ENCODE results near the gene SCPEP1.

DNA sequence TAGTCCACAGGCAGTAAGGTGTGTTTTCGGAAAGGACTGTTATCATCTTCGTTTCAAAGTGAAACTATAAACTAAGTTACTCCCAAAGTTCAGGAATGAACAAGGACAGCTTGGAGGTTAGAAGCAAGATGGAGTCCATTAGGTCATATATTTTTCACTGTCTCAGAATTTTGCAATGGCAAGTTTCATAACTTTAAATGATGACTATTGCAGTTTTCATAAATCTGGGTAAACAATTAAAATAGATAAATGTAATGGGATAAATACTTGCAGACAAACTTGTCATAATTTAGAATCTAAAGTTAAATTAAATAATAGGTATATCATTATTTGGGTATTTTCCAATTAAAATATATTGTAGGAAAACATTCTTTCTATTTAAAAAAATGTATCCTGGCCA lies 49.3 kb upstream of the SCPEP1 start:
- TF ChIP-seq ZNF768 (CRISPR knock-in tag; IDR thresholded peaks at IDR 0.05) (no peak), MED1 (CRISPR knock-in tag; IDR thresholded peaks at IDR 0.05) (no peak), ZNF317 (CRISPR knock-in tag; IDR thresholded peaks at IDR 0.05) (no peak), POLR2A (IDR thresholded peaks at IDR 0.05; ENCODE audit: insufficient read depth in 1 of 2, low read depth in 2 of 2, low read length in 2 of 2) (no peak), JUND (CRISPR knock-in tag; IDR thresholded peaks at IDR 0.05) (no peak), RELA (CRISPR knock-in tag; IDR thresholded peaks at IDR 0.05) (no peak), SP1 (IDR thresholded peaks at IDR 0.05) (no peak), SP1 (CRISPR knock-in tag; IDR thresholded peaks at IDR 0.05) (no peak), TARDBP (CRISPR knock-in tag; IDR thresholded peaks at IDR 0.05) (no peak), SALL1 (CRISPR knock-in tag; IDR thresholded peaks at IDR 0.05) (no peak), EP300 (IDR thresholded peaks at IDR 0.05; ENCODE audit: low read depth in 2 of 2, low read length in 2 of 2) (no peak), EP300 (CRISPR knock-in tag; IDR thresholded peaks at IDR 0.05; ENCODE audit: borderline replicate concordance) (no peak), ZNF326 (CRISPR knock-in tag; IDR thresholded peaks at IDR 0.05; ENCODE audit: borderline replicate concordance) (no peak)
- TF ChIP-seq, protein P1, sequence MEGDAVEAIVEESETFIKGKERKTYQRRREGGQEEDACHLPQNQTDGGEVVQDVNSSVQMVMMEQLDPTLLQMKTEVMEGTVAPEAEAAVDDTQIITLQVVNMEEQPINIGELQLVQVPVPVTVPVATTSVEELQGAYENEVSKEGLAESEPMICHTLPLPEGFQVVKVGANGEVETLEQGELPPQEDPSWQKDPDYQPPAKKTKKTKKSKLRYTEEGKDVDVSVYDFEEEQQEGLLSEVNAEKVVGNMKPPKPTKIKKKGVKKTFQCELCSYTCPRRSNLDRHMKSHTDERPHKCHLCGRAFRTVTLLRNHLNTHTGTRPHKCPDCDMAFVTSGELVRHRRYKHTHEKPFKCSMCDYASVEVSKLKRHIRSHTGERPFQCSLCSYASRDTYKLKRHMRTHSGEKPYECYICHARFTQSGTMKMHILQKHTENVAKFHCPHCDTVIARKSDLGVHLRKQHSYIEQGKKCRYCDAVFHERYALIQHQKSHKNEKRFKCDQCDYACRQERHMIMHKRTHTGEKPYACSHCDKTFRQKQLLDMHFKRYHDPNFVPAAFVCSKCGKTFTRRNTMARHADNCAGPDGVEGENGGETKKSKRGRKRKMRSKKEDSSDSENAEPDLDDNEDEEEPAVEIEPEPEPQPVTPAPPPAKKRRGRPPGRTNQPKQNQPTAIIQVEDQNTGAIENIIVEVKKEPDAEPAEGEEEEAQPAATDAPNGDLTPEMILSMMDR (CRISPR knock-in tag; IDR thresholded peaks at IDR 0.05) = no peak
- TF ChIP-seq, protein P2, sequence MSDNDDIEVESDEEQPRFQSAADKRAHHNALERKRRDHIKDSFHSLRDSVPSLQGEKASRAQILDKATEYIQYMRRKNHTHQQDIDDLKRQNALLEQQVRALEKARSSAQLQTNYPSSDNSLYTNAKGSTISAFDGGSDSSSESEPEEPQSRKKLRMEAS (IDR thresholded peaks at IDR 0.05) = no peak
- TF ChIP-seq, protein P3, sequence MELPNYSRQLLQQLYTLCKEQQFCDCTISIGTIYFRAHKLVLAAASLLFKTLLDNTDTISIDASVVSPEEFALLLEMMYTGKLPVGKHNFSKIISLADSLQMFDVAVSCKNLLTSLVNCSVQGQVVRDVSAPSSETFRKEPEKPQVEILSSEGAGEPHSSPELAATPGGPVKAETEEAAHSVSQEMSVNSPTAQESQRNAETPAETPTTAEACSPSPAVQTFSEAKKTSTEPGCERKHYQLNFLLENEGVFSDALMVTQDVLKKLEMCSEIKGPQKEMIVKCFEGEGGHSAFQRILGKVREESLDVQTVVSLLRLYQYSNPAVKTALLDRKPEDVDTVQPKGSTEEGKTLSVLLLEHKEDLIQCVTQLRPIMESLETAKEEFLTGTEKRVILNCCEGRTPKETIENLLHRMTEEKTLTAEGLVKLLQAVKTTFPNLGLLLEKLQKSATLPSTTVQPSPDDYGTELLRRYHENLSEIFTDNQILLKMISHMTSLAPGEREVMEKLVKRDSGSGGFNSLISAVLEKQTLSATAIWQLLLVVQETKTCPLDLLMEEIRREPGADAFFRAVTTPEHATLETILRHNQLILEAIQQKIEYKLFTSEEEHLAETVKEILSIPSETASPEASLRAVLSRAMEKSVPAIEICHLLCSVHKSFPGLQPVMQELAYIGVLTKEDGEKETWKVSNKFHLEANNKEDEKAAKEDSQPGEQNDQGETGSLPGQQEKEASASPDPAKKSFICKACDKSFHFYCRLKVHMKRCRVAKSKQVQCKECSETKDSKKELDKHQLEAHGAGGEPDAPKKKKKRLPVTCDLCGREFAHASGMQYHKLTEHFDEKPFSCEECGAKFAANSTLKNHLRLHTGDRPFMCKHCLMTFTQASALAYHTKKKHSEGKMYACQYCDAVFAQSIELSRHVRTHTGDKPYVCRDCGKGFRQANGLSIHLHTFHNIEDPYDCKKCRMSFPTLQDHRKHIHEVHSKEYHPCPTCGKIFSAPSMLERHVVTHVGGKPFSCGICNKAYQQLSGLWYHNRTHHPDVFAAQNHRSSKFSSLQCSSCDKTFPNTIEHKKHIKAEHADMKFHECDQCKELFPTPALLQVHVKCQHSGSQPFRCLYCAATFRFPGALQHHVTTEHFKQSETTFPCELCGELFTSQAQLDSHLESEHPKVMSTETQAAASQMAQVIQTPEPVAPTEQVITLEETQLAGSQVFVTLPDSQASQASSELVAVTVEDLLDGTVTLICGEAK (IDR thresholded peaks at IDR 0.05) = no peak
- TF ChIP-seq, protein P3 (CRISPR knock-in tag; IDR thresholded peaks at IDR 0.05) = no peak
